Measurements from ENCODE around the gene MGAT5.

GRCh38 chr2:134408791-134409190 lies 154.9 kb downstream of the MGAT5 start:
- TF ChIP-seq CTCF (IDR thresholded peaks at IDR 0.05), result no peak
- TF ChIP-seq EP300 (IDR thresholded peaks at IDR 0.05), result no peak
- TF ChIP-seq POLR2A (IDR thresholded peaks at IDR 0.05), result no peak
